Astrocyte of the hippocampus (primary cell): Measurements from ENCODE around the gene STEAP1.
A peak's percentile ranks its signal among the peaks of the same experiment; 100 is the strongest.
"Not testable (repeated sequence)": the region's sequence is repeated elsewhere in the genome, so short reads cannot be mapped to it uniquely, and the experiment has no call there.

Source experiments
- DNase-seq: peaks from one replicate; pipeline ENCODE4 v3.0.0; 2011; ENCODE audit warnings: low read depth, low spot score

STEAP1 gene

DNA sequence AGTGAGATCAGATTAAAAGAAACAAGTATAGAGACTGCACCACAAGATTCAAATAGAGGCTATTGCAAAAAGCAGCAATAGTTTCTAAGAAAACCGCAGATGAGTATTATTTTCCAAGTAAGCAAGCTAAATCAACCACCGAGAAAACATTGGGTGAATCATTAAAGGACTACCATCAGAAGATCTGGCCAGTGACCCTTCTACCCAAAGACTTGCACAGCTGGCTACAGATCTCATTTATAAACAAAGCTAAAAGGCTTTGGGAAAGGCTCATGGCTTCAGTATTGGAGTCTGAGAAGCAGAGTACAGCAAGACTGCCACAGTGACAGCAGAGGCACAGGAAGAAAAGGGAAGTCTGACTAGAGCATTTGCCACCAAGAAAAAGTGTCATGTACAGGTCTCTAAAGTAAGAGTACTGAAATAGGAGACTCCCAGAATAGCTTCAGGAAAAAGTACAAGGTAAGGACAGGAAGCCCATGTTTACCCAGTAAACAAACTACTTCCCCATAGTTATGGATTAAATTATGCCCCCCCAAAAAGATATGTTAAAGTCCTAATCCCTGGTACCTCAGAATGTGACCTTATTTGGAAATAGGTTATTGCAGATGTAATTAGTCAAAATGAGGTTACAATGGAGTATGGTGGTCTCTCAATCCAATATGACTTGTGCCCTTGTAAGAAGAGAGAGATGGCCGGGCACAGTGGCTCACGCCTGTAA, 19.0 kb downstream of the STEAP1 start:
- no peak for DNase-seq

DNA sequence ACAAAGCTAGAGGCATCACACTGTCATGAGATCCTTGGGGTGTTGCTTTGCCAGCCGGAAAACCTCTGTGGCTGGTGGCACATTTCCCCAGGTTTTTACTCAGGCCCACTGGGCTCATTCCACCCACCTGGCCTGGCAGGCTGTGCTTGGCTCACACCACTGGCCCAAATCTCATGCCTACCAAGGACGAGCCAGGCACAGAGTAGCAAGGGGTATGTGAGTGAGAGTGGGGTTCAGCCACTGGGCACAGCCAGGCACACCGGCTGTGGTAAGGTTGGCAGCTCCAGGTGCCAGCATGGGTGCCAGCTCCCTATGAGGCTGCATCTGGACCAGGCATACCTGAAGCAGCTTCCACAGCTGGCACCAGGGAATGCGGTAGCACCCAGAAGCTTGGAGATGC, 21.4 kb downstream of the STEAP1 start:
- DNase-seq, result no peak

- no peak for DNase-seq
These were observed 21.9 kb downstream of the STEAP1 start for GRCh38 chr7:90176195-90176594.

- no peak for DNase-seq
These were observed 23.9 kb downstream of the STEAP1 start for GRCh38 chr7:90178166-90178565.

DNA sequence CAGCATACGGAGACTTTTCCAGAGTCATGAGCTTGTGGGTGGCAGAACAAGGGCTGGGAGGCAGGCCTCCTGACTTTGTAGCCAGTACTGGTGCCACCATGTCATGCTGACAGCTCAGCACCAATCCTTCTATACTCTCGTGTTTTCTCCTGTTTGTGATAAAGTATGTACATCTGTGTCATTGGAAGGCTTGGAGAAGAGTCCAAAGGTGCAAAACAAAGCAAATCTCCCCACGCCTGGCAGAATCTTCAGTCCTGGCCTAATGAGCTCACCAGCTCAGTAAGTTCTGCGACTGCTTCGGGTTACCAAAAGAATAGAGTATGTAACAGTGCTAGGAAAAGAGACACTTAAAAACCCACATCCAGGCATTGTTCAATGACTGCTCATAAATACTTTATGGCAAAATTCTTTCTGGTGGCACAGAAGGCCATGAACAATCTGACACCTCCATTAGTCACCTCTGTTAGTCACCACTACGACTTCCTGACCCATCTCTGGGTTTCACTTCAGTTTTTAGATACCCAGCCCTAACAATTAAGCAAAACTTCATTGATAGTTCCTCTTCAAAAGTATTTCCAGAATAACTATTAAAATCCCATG, 24.5 kb downstream of the STEAP1 start:
- peak; percentile 70 for DNase-seq

- DNase-seq, result peak; percentile 26
These were observed 25.8 kb downstream of the STEAP1 start for GRCh38 chr7:90180011-90180585.

DNA sequence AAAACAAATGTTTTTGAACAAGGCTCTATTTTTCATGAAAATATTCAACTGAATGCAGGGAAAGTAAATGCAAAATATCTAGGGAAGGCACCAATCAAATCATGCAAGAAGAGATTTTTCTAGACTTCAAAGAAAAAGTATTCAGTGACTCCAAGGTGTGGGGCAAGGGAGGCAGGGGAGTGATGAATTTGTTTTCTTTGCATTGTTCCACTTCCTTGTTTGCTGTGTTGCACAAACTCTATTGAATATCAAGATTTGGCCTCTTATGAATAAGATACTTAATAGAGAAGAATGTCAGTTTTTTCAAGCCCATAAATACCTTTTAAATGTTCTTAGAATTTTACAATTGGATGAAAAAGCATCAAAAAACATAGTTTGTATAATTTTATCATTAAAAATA, 26.4 kb downstream of the STEAP1 start:
- no peak for DNase-seq

DNA sequence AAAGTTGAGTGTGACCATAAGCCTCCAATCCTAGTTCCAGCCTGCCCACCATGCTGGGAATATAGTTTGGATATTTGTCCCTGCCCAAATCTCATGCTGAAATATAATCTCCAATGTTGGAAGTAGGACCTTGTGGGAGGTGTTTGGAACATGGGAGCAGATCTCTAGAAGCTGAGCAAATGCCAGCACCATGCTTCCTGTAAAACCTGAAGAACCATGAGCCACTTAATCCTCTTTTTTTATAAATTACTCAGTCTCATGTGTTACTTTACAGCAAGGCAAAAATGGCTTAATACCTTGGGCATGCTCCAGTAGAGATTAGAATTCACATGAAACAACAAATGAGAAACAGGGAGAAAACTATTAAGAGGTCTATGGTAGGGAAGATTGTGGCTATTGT, 27.2 kb downstream of the STEAP1 start:
- DNase-seq, result no peak

- DNase-seq, result not testable (repeated sequence)
These were observed 32.0 kb downstream of the STEAP1 start for GRCh38 chr7:90186290-90186689.

- no peak for DNase-seq
These were observed 33.3 kb downstream of the STEAP1 start for GRCh38 chr7:90187507-90188050.

DNA sequence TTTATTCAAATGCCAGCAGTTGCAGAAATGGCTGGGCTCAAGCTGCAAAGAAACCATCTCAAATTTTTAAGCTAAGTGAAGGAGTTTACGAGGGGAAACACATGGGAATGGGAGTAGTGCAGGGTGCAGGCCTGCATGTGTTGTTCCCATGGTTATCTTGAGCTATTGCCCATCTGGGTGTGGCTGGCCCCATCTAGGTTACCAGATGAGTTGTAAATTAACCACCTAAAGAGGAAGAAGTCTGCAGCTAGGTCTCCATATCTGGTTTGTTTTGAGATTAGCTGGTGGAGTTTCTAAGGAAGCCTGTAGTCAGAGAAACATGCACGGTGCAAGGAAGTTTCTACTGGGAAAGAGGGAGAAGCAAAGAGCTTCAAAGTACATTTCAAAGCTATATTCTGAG, 34.0 kb downstream of the STEAP1 start:
- DNase-seq, result no peak

DNA sequence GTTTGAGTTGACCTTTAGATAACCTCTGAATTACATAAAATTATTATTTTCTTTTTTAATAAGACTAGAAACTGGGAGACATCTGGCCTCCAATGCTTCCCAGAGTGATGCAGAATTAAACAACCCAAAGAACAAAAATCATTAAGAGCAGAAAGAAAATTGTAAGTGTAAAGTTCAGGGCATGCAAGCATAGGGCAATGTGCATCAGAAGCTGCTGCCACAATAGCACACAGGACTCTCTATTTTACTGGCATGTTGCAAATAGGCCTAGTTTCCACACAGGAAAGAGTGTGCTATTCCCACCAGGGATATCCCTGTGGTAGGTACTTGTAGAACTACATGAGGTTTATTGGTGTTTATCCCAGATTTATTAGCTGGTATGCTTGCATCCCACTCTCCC, 36.7 kb downstream of the STEAP1 start:
- DNase-seq, result no peak

DNA sequence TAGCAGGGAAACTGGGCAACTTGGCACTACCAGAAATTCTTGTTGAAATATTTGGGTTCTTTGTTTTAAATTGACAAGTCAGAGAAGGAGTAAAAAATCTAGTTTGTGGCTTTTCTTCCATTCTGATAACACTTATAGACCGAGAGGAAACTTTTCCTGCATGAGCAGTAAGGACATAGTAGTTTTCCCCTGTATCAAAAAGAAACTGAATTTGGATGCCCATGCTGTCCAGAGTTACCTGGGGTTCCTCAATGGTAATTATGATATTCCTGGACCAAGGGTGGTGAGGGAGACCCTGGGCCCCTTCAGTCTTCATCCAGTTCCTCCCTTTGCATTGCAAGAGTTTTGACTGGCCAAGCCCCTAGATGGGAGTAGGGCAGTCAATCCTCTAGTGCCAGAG, 37.4 kb downstream of the STEAP1 start:
- no peak for DNase-seq

DNA sequence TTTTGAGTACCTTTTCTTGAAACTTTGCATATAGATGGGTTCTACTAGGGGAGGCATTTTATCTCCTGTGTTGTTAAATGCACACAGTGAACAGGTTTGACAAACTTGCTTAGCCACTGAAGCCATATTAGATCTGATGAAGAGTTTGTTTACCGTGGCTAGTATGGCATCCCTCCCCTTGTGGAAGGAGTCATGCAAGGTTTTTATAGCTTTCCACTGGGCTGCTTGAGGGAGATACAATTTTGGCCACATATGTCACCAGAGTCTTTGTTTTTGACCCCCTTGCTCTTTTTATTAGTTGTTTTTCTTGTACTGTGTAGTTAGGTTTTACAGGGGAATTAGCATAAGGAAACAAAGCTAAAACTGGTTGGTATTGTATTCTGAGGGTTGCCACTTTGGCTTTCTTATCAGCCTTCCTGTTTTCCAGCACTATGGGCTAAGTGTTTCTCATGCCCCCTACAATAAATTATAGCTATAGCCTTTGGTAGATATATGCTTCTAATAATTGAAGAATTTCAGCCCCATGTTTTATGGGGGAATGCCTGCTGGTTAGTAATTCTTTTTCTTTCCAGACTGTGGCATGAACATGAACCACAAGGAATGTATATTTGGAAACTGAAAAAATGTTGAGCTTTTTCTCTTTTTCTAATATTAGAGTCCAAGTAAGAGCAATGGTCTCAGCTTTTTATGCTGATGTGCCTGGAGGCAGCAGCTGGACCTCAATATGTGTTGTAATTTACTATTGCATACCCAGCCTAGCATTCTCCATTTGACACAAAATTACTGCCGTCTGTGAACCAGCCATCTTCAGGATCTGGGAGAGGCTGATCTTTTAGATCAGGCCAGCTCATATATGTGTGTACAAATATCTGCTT, 38.8 kb downstream of the STEAP1 start:
- peak; percentile 17 for DNase-seq

DNA sequence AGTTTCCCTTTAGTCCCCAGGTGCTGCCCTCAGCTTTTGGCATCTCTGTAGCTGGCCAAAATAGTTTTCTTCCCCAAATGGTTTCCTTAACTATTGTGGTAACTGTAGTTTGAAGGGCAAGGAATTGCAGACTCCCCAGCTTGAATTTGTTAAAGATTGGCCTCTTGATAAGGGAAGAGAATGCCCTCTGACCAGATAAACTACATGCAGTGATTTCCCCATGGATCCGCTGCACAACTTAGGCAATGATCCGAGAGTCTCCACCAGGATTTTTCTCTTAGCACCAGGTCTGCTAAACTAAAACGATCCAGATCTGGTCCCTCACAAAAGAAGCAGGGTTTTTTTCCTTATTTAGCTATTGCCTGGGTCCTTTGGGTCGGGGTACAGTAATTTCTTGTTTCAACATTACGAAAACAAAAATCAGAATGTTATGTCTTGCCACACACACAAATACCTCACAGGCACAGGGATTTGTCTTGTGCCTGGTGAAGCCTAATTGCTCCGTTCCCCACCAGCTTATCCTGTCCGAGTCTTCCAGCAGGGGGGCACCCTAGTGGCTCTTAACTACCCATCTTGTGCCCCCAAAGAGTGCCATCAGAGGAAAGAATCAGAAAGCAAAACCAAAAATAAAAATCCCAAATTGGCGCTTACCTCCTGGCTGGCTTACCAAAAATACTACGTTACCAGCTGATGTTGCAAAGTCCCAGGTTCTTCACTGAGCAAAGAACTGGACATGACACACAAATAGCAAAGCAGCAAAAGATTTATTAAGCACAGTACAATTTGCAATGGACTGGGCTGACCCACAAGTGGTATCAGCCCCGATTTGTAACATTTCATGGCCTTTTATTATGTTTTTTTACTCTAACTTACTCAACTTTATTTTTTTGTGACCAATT, 40.9 kb downstream of the STEAP1 start:
- DNase-seq, result no peak

GRCh38 chr7:90201500-90202195, 47.4 kb downstream of the STEAP1 start:
- DNase-seq, result no peak

DNA sequence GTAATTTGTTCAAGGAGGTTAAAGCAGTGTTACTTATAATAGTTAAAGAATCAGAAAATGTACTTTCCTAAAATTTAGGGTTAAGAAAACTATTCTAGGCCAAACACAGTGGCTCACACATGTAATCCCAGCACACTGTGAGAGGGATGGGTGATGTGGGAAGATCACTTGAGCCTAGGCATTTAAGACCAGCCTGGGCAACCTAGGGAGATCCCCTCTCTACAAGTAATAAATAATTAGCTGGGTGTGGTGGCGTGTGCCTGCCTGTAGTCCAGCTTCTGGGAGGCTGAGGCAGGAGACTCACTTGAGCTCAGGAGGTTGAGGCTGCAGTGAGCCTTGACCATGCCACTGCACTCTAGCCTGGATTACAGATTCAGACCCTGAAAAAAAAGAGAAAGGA, 53.7 kb downstream of the STEAP1 start:
- DNase-seq, result no peak

- no peak for DNase-seq
These were observed 55.5 kb downstream of the STEAP1 start for GRCh38 chr7:90209776-90210175.

- DNase-seq, result no peak
These were observed 56.2 kb downstream of the STEAP1 start for GRCh38 chr7:90210475-90210874.

- DNase-seq, result no peak
These were observed 56.7 kb downstream of the STEAP1 start for GRCh38 chr7:90210981-90211380.
